Stimulated activated CD8-positive, alpha-beta memory T cell treated with anti-CD3 and anti-CD28 coated beads, Interleukin-15, amount 100 ng/mL, for 1 hour (primary cell): ENCODE results near the gene RTN4IP1.

Source experiments
- DNase-seq: peaks from one replicate; pipeline ENCODE4 v3.0.0-alpha.2; 2020; ENCODE audit warnings: low read depth

The RTN4IP1 gene

GRCh38 chr6:106629103-106629858 lies at the start of gene RTN4IP1, which contains the start of gene QRSL1:
RTN4IP1 (minus strand) TSS chr6:106629498; CDS start chr6:106629021, 477 bp downstream.
QRSL1 (plus strand) TSS chr6:106629578; CDS start chr6:106629682, 104 bp downstream.
- peak; percentile 57 for DNase-seq

- no peak for DNase-seq
Measured at GRCh38 chr6:106677282-106677681, 48.0 kb upstream of the RTN4IP1 start.

GRCh38 chr6:106674541-106675229 lies 45.4 kb upstream of the RTN4IP1 start:
- DNase-seq: no peak

GRCh38 chr6:106671651-106672050 lies 42.4 kb upstream of the RTN4IP1 start:
- DNase-seq: no peak

GRCh38 chr6:106670236-106670635 lies 40.9 kb upstream of the RTN4IP1 start:
- DNase-seq: no peak

- DNase-seq: no peak
Measured at GRCh38 chr6:106667022-106667402, 37.7 kb upstream of the RTN4IP1 start.

- DNase-seq: no peak
Measured at GRCh38 chr6:106666282-106667021, 37.2 kb upstream of the RTN4IP1 start.

- DNase-seq: no peak
Measured at GRCh38 chr6:106662458-106662857, 33.2 kb upstream of the RTN4IP1 start.

- DNase-seq: no peak
Measured at GRCh38 chr6:106659859-106660258, 30.6 kb upstream of the RTN4IP1 start.

- no peak for DNase-seq
Measured at GRCh38 chr6:106658469-106658868, 29.2 kb upstream of the RTN4IP1 start.

GRCh38 chr6:106648651-106649308 lies 19.5 kb upstream of the RTN4IP1 start:
- DNase-seq: no peak

GRCh38 chr6:106643061-106643460 lies 13.8 kb upstream of the RTN4IP1 start:
- no peak for DNase-seq

GRCh38 chr6:106642476-106642875 lies 13.2 kb upstream of the RTN4IP1 start:
- DNase-seq: no peak

GRCh38 chr6:106639812-106640211 lies 10.5 kb upstream of the RTN4IP1 start:
- no peak for DNase-seq

GRCh38 chr6:106637717-106638341 lies 8.5 kb upstream of the RTN4IP1 start:
- no peak for DNase-seq

GRCh38 chr6:106637051-106637716 lies 7.9 kb upstream of the RTN4IP1 start:
- no peak for DNase-seq

- no peak for DNase-seq
Measured at GRCh38 chr6:106634565-106634964, 5.3 kb upstream of the RTN4IP1 start.

- no peak for DNase-seq
Measured at GRCh38 chr6:106631346-106631745, 2.0 kb upstream of the RTN4IP1 start.

- no peak for DNase-seq
Measured at GRCh38 chr6:106630366-106630765, 1.1 kb upstream of the RTN4IP1 start.

- DNase-seq: no peak
Measured at GRCh38 chr6:106629859-106630163, 513 bp upstream of the RTN4IP1 start.

- DNase-seq: no peak
Measured at GRCh38 chr6:106628658-106629102, 618 bp downstream of the RTN4IP1 start.
